Neural crest cell (in vitro differentiated cells): Measurements from ENCODE around the gene UBTF. TPM values are rescaled to one million over a fixed set of nuclear protein-coding genes. Genes with fewer than 3 reads are reported as not detected.

Source experiments
- DNase-seq: peaks from one replicate; pipeline ENCODE4 v3.0.0; 2021; ENCODE audit warnings: low read depth, mixed read lengths, low spot score
- H3K27ac Mint-ChIP-seq: one replicate; pipeline ENCODE4 v1.8.0; 2021; ENCODE audit warnings: mild to moderate bottlenecking, mixed read lengths; ENCODE audit not compliant: unreplicated experiment
- H3K27me3 Mint-ChIP-seq: 2 replicates; pipeline ENCODE4 v1.8.0; 2021; ENCODE audit warnings: low read depth, mild to moderate bottlenecking, mixed read lengths
- H3K36me3 Mint-ChIP-seq: 2 replicates; pipeline ENCODE4 v1.8.0; 2021; ENCODE audit warnings: low read depth, mild to moderate bottlenecking, mixed read lengths
- H3K4me1 Mint-ChIP-seq: 2 replicates; pipeline ENCODE4 v1.8.0; 2021; ENCODE audit warnings: mixed read lengths
- H3K4me3 Mint-ChIP-seq: one replicate; pipeline ENCODE4 v1.8.0; 2021; ENCODE audit warnings: mild to moderate bottlenecking, mixed read lengths
- H3K9me3 Mint-ChIP-seq: 2 replicates; pipeline ENCODE4 v1.8.0; 2021; ENCODE audit warnings: mixed read lengths
- CTCF ChIP-seq: fragments of 200-600 bp; sonication (generic); conservative IDR thresholded peaks from 2 replicates; pipeline ENCODE4 v1.5.0; 2021; ENCODE audit warnings: antibody characterized with exemption, mild to moderate bottlenecking
- total RNA-seq: library from RNA; stranded (reverse); gene quantifications from 2 replicates; pipeline ENCODE4 v1.2.1, GENCODE V29; 2021

The UBTF gene
- total RNA-seq, 1 donor from 2014 or later: 106 TPM

DNA sequence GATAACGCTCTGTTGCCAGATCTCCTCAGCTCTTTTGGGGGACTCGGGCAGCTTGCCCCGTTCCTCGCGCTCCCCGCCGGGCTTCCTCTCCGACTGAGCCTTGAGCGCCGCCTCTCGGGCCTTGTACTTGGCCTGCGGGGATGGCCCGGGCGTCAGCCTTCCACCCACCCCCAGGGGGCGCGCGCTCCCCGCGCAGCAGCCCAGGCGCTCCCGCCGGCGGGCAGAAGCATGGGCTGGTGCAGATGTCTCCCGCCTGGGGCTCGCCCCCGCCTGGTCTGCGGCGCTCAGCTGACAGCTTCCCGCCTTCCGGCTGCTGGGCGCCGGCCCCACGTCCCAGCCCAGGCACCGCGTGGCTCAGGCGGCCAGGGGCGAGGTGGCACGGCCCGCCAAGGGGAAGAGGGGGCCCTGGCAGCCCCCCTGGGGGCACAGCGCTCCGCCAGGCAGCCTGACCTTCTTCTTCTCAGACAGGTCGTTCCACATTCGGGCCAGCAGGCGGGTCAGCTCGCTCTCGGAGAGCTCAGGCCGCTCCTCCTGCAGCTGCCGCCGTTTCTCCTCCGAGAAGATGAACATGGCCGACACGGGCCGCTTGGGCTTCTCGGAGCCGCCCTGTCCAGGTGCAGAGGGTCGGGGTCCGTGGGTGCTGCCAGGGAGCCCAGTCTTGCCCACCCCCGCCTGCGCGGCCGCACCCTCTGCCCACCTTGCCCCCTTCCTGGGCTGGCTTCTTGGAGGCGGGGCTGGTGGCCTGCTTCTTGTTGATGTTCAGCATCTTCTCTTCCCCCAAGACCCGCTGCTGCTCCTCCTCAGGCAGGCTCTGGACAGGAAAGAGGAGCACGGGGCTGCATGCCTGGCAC, 8.9 kb downstream of the UBTF start:
- Mint-ChIP-seq H3K4me1 (peaks cover 16% of the 10 kb centered on the region), H3K9me3 (no peaks in the 10 kb centered on the region), H3K36me3 (peaks cover 19% of the 10 kb centered on the region), H3K27ac (no peak overlapping the region), H3K27me3 (no peaks in the 10 kb centered on the region), H3K4me3 (peak overlapping the region; percentile 41)
- peak; percentile 86 for DNase-seq
- TF ChIP-seq CTCF: peak; percentile 91

DNA sequence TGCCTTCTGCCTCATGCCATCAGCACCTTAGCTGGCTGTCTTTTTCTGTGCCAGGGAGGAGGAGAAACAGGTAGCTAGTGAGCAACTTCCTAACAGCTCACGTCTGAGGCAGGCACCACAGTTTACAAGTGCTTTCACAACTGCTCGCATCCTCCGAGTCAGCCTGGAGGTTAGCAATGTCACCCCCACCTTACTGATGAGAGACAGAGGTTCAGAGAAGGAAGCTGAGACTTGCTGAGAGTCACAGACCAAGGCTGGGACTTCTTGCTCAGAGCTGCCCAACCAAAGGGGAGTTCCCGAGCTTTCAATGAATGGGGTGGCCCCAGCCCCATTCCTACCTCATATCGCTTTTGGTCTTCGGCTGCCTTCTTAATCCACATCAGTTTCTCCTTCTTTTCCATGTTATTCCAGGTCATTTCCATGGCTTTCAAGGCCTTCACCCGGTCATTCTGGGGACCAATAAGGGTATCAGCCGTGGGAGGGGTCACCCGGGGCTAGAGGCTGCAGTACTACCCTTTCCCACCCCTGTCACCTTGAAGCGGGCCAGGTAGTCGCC, 9.6 kb downstream of the UBTF start:
- H3K27me3 Mint-ChIP-seq: no peaks in the 10 kb centered on the region
- H3K4me1 Mint-ChIP-seq: peaks cover 16% of the 10 kb centered on the region
- H3K36me3 Mint-ChIP-seq: peaks cover 16% of the 10 kb centered on the region
- DNase-seq: no peak
- no peaks in the 10 kb centered on the region for H3K9me3 Mint-ChIP-seq
- H3K4me3 Mint-ChIP-seq: peak overlapping the region; percentile 41
- TF ChIP-seq CTCF: no peak
- no peak overlapping the region for H3K27ac Mint-ChIP-seq

DNA sequence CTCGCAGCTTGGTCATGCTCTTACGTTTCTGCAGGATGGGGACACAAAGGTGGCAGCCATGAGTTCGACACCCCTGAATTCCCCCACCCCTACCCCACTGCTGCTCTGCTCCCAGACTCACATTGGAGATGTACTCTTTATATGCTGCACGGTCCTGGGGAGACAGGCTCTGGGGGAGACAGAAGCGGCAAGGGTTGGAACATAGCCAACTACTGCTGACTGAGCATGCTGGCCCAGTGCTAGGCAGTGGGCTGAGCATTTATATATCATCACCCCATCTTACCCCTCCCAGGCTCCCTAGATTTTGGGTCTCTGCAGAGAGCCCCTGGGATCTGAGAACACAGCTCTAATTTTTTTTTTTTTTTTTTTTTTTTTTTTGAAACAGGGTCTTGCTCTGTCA, 11.7 kb downstream of the UBTF start:
- Mint-ChIP-seq H3K27ac (no peak overlapping the region), H3K9me3 (no peaks in the 10 kb centered on the region), H3K36me3 (peaks cover 9% of the 10 kb centered on the region), H3K4me3 (peak overlapping the region; percentile 19), H3K4me1 (peaks cover 21% of the 10 kb centered on the region), H3K27me3 (no peaks in the 10 kb centered on the region)
- TF ChIP-seq CTCF: no peak
- no peak for DNase-seq

DNA sequence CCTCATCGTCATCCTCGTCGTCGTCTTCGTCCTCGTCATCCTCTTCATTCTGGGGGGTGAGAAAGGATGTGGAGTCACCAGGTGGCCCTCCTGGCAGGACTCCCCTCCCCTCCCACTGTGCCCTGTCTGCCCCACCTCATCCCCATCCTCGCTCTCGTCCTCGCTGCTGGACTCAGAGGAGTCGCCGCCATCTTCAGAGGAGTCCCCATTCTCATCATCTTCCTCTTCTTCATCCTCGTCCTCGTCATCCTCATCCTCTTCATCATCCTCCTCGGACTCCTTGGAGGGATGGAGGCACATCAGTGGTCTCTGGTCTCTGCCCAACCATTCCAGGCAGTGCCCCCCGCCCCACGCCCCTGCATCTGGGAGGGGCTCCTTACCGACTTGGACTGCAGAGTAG, 12.2 kb downstream of the UBTF start:
- Mint-ChIP-seq H3K36me3 (peaks cover 8% of the 10 kb centered on the region), H3K27ac (no peak overlapping the region), H3K4me3 (no peak overlapping the region), H3K27me3 (no peaks in the 10 kb centered on the region), H3K4me1 (peaks cover 20% of the 10 kb centered on the region), H3K9me3 (no peaks in the 10 kb centered on the region)
- TF ChIP-seq CTCF: no peak
- no peak for DNase-seq

- H3K27ac Mint-ChIP-seq: no peak overlapping the region
- no peaks in the 10 kb centered on the region for H3K27me3 Mint-ChIP-seq
- no peak overlapping the region for H3K4me3 Mint-ChIP-seq
- no peak for DNase-seq
- peaks cover 20% of the 10 kb centered on the region for H3K4me1 Mint-ChIP-seq
- no peaks in the 10 kb centered on the region for H3K9me3 Mint-ChIP-seq
- TF ChIP-seq CTCF: no peak
- H3K36me3 Mint-ChIP-seq: peaks cover 8% of the 10 kb centered on the region
These were observed 12.7 kb downstream of the UBTF start for GRCh38 chr17:44206825-44207155.
